Lung (tissue), 12 donors: Measurements from ENCODE around the gene SLCO3A1. TPM values are rescaled to one million over a fixed set of nuclear protein-coding genes. Genes with fewer than 3 reads are reported as not detected.

Source experiments
- ATAC-seq: fragments of 200-7000 bp; cut with Tn5 transposase; one replicate; pipeline ENCODE4 v1.9.1; 2020; ENCODE audit warnings: moderate number of reproducible peaks; ENCODE audit not compliant: insufficient read depth, low FRiP score
- DNase-seq, 3 donors: peaks; one replicate each; pipeline ENCODE4 v3.0.0-alpha.2; 2013 to 2017
- H3K27ac ChIP-seq, 2 donors: one replicate each; pipeline ENCODE4 v1.5.1; 2013; ENCODE audit warnings: mild to moderate bottlenecking in 2 of 2, moderate library complexity in 2 of 2, control low read depth in 1 of 2, inconsistent platforms in 1 of 2, low read depth in 1 of 2, low read length in 1 of 2
- H3K27me3 ChIP-seq, 3 donors: one replicate each; pipeline ENCODE4 v1.5.1; 2013; ENCODE audit warnings: low read length in 2 of 3; ENCODE audit not compliant: control insufficient read depth in 3 of 3, insufficient read depth in 3 of 3
- H3K36me3 ChIP-seq, 4 donors: one replicate each; pipeline ENCODE4 v1.5.1; 2013; ENCODE audit warnings: low read length in 4 of 4, mild to moderate bottlenecking in 1 of 4, moderate library complexity in 1 of 4; ENCODE audit not compliant: control insufficient read depth in 4 of 4, insufficient read depth in 4 of 4
- H3K4me1 ChIP-seq, 5 donors: one replicate each; pipeline ENCODE4 v1.5.1; 2013; ENCODE audit warnings: low read length in 5 of 5, mild to moderate bottlenecking in 2 of 5, moderate library complexity in 1 of 5; ENCODE audit not compliant: control insufficient read depth in 5 of 5, insufficient read depth in 5 of 5
- H3K4me3 ChIP-seq: one replicate; pipeline ENCODE4 v1.5.1; 2013; ENCODE audit warnings: mild to moderate bottlenecking, control low read depth, moderate library complexity
- H3K9ac ChIP-seq, 2 donors: one replicate each; pipeline ENCODE4 v1.5.1; 2013; ENCODE audit warnings: low read length in 2 of 2, control low read depth in 1 of 2; ENCODE audit not compliant: insufficient read depth in 1 of 2
- H3K9me3 ChIP-seq, 4 donors: one replicate each; pipeline ENCODE4 v1.5.1; 2013; ENCODE audit warnings: low read length in 3 of 4, mild to moderate bottlenecking in 1 of 4, moderate library complexity in 1 of 4; ENCODE audit not compliant: control insufficient read depth in 4 of 4, insufficient read depth in 3 of 4
- CTCF ChIP-seq: IDR thresholded peaks from 2 replicates; pipeline ENCODE4 v1.5.1; 2012; ENCODE audit warnings: mild to moderate bottlenecking; ENCODE audit errors: control extremely low read depth, extremely low read depth
- WGBS, 2 donors: extraction: QIAGEN DNeasy Blood & Tissue Kit; methylation state at CpG; one replicate each; pipeline ENCODE4 v1.1.7; 2013; 5-methylcytosine and 5-hydroxymethylcytosine counted together
- polyA plus RNA-seq, 2 donors: library from polyadenylated mRNA; stranded (reverse); fragments of 200-250 nt; gene quantifications; one replicate each; pipeline ENCODE4 v1.2.1, GENCODE V29; 2013
- total RNA-seq, 2 donors: library from RNA; depleted of rRNA in 1 of 2; stranded (reverse); fragments of >200 nt in 1 of 2; gene quantifications; one replicate each; pipeline ENCODE4 v1.2.1, GENCODE V29; 2014 to 2021
- donor health status: control.
- donor health status: control.
- donor health status: Bipolar disorder and iron deficiency.
- donor health status: healthy.
- donor health status: DM: yes; HTN: yes; CAD: no.

The SLCO3A1 gene
- total and polyA plus RNA-seq, 4 donors, result 20.5 to 56.3 (median 33.5) TPM

GRCh38 chr15:92112180-92112579 is 258.7 kb downstream of the SLCO3A1 start:
- Histone ChIP-seq H3K4me1 (peaks cover 3 to 54% (median 14%) of the 10 kb centered on the region in 5 donors), H3K9me3 (no peaks in the 10 kb centered on the region), H3K9ac (no peak overlapping the region), H3K27me3 (peaks cover 0 to 2% (median 0%) of the 10 kb centered on the region in 3 donors), H3K36me3 (peaks cover 0 to 9% (median 0%) of the 10 kb centered on the region in 4 donors), H3K27ac (no peak overlapping the region), H3K4me3 (no peak overlapping the region)
- 74 to 84% methylated on average over 3 of the region's 3 CpGs for WGBS, 2 donors
- DNase-seq (peak; percentile 65 to 85 (median 81)), ATAC-seq (no peak)
- TF ChIP-seq CTCF, result no peak

- TF ChIP-seq CTCF, result no peak
- Histone ChIP-seq H3K9ac (no peak overlapping the region), H3K27me3 (peaks cover 0 to 2% (median 0%) of the 10 kb centered on the region in 3 donors), H3K9me3 (no peaks in the 10 kb centered on the region), H3K36me3 (peaks cover 0 to 9% (median 0%) of the 10 kb centered on the region in 4 donors), H3K4me3 (no peak overlapping the region), H3K27ac (no peak overlapping the region), H3K4me1 (peaks cover 3 to 53% (median 18%) of the 10 kb centered on the region in 5 donors)
- ATAC-seq, result no peak
- WGBS, 2 donors, result 89 to 94% methylated on average over 3 of the region's 3 CpGs
- no peak for DNase-seq
Measured at GRCh38 chr15:92112711-92113110, 259.2 kb downstream of the SLCO3A1 start.

GRCh38 chr15:92113832-92114231 is 260.3 kb downstream of the SLCO3A1 start:
- H3K9me3 ChIP-seq, result no peaks in the 10 kb centered on the region
- no peak overlapping the region for H3K27ac ChIP-seq
- H3K9ac ChIP-seq, result no peak overlapping the region
- peaks cover 0 to 7% (median 0%) of the 10 kb centered on the region in 4 donors for H3K36me3 ChIP-seq
- H3K27me3 ChIP-seq, result peaks cover 0 to 1% (median 0%) of the 10 kb centered on the region in 3 donors
- DNase-seq (no peak), ATAC-seq (no peak)
- WGBS, 2 donors, result 85 to 96% methylated on average over 3 of the region's 3 CpGs
- H3K4me1 ChIP-seq, result peaks cover 3 to 58% (median 14%) of the 10 kb centered on the region in 5 donors
- no peak overlapping the region for H3K4me3 ChIP-seq
- TF ChIP-seq CTCF, result no peak

- Histone ChIP-seq H3K27me3 (no peaks in the 10 kb centered on the region), H3K9ac (no peak overlapping the region), H3K4me1 (peaks cover 4 to 67% (median 19%) of the 10 kb centered on the region in 5 donors), H3K27ac (no peak overlapping the region), H3K4me3 (no peak overlapping the region), H3K9me3 (no peaks in the 10 kb centered on the region), H3K36me3 (peaks cover 0 to 7% (median 1%) of the 10 kb centered on the region in 4 donors)
- WGBS, 2 donors, result 100% methylated on average over 1 of the region's 1 CpG
- no peak for TF ChIP-seq CTCF
- ATAC-seq, result no peak
- DNase-seq, result no peak
Measured at GRCh38 chr15:92115834-92116233, 262.3 kb downstream of the SLCO3A1 start.
